OCI-LY1 (cell line): ENCODE measurements around the gene WDR13.

Experiments used
- H2AFZ ChIP-seq: fragments of 200-600 bp; sonication (generic), shearing (Covaris generic); 2 replicates; pipeline ENCODE4 v1.6.0; 2014; ENCODE audit warnings: antibody characterized with exemption, mild to moderate bottlenecking, low read length
- H3F3A ChIP-seq: fragments of 200-600 bp; sonication (generic), shearing (Covaris generic); 2 replicates; pipeline ENCODE4 v1.6.0; 2014; ENCODE audit warnings: mild to moderate bottlenecking, antibody characterized with exemption, low read length, moderate library complexity; ENCODE audit not compliant: insufficient read depth
- H3K27ac ChIP-seq: fragments of 200-600 bp; sonication (generic); 2 replicates; pipeline ENCODE4 v1.5.1; 2014; ENCODE audit warnings: low read length, mixed run types, mild to moderate bottlenecking, low read depth; ENCODE audit not compliant: poor library complexity, severe bottlenecking
- H3K27me3 ChIP-seq: fragments of 200-600 bp; sonication (generic); 2 replicates; pipeline ENCODE4 v1.6.0; 2014; ENCODE audit warnings: antibody characterized with exemption, mild to moderate bottlenecking, low read length, moderate library complexity; ENCODE audit not compliant: insufficient read depth
- H3K36me3 ChIP-seq: fragments of 200-600 bp; sonication (generic); 2 replicates; pipeline ENCODE4 v1.6.1; 2014; ENCODE audit warnings: mild to moderate bottlenecking, antibody characterized with exemption, low read length, moderate library complexity, mixed read lengths; ENCODE audit not compliant: insufficient read depth
- H3K4me1 ChIP-seq: fragments of 200-600 bp; sonication (generic); 2 replicates; pipeline ENCODE4 v1.5.1; 2014; ENCODE audit warnings: mild to moderate bottlenecking, low read length, moderate library complexity; ENCODE audit not compliant: insufficient read depth, severe bottlenecking
- H3K4me2 ChIP-seq: fragments of 200-600 bp; sonication (generic), shearing (Covaris generic); 2 replicates; pipeline ENCODE4 v1.6.1; 2014; ENCODE audit warnings: low read length
- H3K4me3 ChIP-seq: fragments of 200-600 bp; sonication (generic); 2 replicates; pipeline ENCODE4 v1.5.1; 2014; ENCODE audit warnings: low read length, low read depth, mild to moderate bottlenecking, mixed read lengths; ENCODE audit not compliant: poor library complexity, severe bottlenecking
- H3K79me2 ChIP-seq: fragments of 200-600 bp; shearing (Covaris generic); 2 replicates; pipeline ENCODE4 v1.6.1; 2016; ENCODE audit warnings: mixed run types, low read length, mixed read lengths; ENCODE audit not compliant: insufficient read depth
- H3K9ac ChIP-seq: fragments of 200-600 bp; sonication (generic), shearing (Covaris generic); 2 replicates; pipeline ENCODE4 v1.6.1; 2014; ENCODE audit warnings: mild to moderate bottlenecking, low read length, mixed read lengths
- H3K9me2 ChIP-seq: fragments of 200-600 bp; sonication (generic), shearing (Covaris generic); 2 replicates; pipeline ENCODE4 v1.6.1; 2014; ENCODE audit warnings: low read depth, mild to moderate bottlenecking, low read length, mixed read lengths
- H3K9me3 ChIP-seq: fragments of 200-600 bp; shearing (Covaris generic); 2 replicates; pipeline ENCODE4 v1.6.1; 2014; ENCODE audit warnings: low read length, mixed read lengths
- H4K20me1 ChIP-seq: fragments of 200-600 bp; sonication (generic), shearing (Covaris generic); 2 replicates; pipeline ENCODE4 v1.6.0; 2016; ENCODE audit warnings: mild to moderate bottlenecking, low read length; ENCODE audit not compliant: insufficient read depth
- EZH2 ChIP-seq: fragments of 200-600 bp; sonication (generic), shearing (Covaris generic); IDR thresholded peaks from 2 replicates; pipeline ENCODE4 v1.8.0; 2017; ENCODE audit warnings: borderline replicate concordance, mixed run types, mild to moderate bottlenecking, antibody characterized with exemption, low read length, moderate library complexity, mixed read lengths
- TF ChIP-seq, protein P1 (sequence below): fragments of 200-600 bp; sonication (generic), shearing (Covaris generic); IDR thresholded peaks from 2 replicates; pipeline ENCODE4 v1.5.1; 2017; ENCODE audit warnings: mild to moderate bottlenecking, antibody characterized with exemption, low read length, moderate library complexity, mixed read lengths

The WDR13 gene

GRCh38 chrX:48591255-48591791 is 6.0 kb upstream of the WDR13 start:
- no peak overlapping the region for H3K27ac ChIP-seq

DNA sequence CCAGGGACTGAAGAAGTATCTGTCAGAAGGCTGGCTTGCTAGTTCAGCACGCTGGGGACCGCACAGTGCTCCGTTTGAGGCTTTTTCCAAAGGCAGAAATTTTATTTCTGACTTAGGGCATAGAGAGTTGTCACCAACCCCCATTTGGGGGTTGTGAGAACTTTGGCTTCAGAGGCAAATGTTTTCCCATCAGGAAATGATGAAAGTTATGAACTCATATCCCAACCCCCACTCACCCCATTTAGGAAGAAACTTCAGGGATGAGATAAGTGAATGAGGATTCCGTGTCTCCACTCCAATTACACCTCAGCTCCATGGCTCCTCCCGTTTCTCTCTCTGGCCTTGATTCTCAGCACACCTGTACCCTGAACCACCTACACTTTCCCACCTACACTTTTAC is 4.3 kb upstream of the WDR13 start:
- H3K79me2 ChIP-seq, result no peaks in the 10 kb centered on the region
- no peaks in the 10 kb centered on the region for H3K36me3 ChIP-seq
- H3F3A ChIP-seq, result no peaks in the 10 kb centered on the region
- H3K4me2 ChIP-seq, result no peak overlapping the region
- no peak overlapping the region for H3K9ac ChIP-seq
- H3K4me3 ChIP-seq, result no peak overlapping the region
- no peaks in the 10 kb centered on the region for H3K27me3 ChIP-seq
- no peak overlapping the region for H3K27ac ChIP-seq
- H3K4me1 ChIP-seq, result no peaks in the 10 kb centered on the region
- TF ChIP-seq EZH2, result no peak
- TF ChIP-seq, protein P1, sequence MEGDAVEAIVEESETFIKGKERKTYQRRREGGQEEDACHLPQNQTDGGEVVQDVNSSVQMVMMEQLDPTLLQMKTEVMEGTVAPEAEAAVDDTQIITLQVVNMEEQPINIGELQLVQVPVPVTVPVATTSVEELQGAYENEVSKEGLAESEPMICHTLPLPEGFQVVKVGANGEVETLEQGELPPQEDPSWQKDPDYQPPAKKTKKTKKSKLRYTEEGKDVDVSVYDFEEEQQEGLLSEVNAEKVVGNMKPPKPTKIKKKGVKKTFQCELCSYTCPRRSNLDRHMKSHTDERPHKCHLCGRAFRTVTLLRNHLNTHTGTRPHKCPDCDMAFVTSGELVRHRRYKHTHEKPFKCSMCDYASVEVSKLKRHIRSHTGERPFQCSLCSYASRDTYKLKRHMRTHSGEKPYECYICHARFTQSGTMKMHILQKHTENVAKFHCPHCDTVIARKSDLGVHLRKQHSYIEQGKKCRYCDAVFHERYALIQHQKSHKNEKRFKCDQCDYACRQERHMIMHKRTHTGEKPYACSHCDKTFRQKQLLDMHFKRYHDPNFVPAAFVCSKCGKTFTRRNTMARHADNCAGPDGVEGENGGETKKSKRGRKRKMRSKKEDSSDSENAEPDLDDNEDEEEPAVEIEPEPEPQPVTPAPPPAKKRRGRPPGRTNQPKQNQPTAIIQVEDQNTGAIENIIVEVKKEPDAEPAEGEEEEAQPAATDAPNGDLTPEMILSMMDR, result no peak
- no peaks in the 10 kb centered on the region for H4K20me1 ChIP-seq
- no peaks in the 10 kb centered on the region for H3K9me3 ChIP-seq
- H2AFZ ChIP-seq, result no peak overlapping the region
- H3K9me2 ChIP-seq, result no peaks in the 10 kb centered on the region

More at GRCh38 chrX:48591255-48591791, 6.0 kb upstream of the WDR13 start:
- Histone ChIP-seq H3K79me2 (no peaks in the 10 kb centered on the region), H3K9ac (no peak overlapping the region), H3K4me1 (no peaks in the 10 kb centered on the region), H3K4me2 (no peak overlapping the region), H3K9me3 (no peaks in the 10 kb centered on the region), H3K4me3 (no peak overlapping the region), H3K9me2 (no peaks in the 10 kb centered on the region), H2AFZ (no peak overlapping the region), H3K36me3 (no peaks in the 10 kb centered on the region), H3K27me3 (no peaks in the 10 kb centered on the region), H3F3A (no peaks in the 10 kb centered on the region), H4K20me1 (no peaks in the 10 kb centered on the region)
- TF ChIP-seq, protein P1, result no peak
- TF ChIP-seq EZH2, result no peak

DNA sequence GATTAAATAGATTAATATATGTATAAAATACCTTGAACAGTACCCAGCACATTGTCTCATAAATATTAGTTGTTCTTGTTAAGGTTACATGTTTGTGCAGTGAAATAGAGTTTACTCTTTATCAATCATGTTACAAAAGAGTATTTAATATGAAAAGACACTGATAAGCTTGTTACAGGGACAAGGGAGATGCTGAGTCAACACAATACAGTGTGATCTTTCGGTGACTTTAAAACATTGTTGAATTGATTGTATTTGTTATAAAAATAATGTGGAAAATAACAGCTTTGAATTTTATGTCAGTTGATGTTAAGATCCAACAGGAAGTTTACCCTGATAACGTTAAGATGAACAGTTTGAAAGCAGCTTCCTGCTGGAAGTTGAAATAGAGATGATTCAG is 1.4 kb upstream of the WDR13 start:
- peaks cover 7% of the 10 kb centered on the region for H3K4me1 ChIP-seq
- H3K79me2 ChIP-seq, result no peaks in the 10 kb centered on the region
- H3K4me2 ChIP-seq, result no peak overlapping the region
- no peak overlapping the region for H3K9ac ChIP-seq
- no peak overlapping the region for H2AFZ ChIP-seq
- no peaks in the 10 kb centered on the region for H3F3A ChIP-seq
- H3K9me3 ChIP-seq, result no peaks in the 10 kb centered on the region
- no peaks in the 10 kb centered on the region for H3K9me2 ChIP-seq
- no peaks in the 10 kb centered on the region for H3K36me3 ChIP-seq
- no peaks in the 10 kb centered on the region for H4K20me1 ChIP-seq
- no peaks in the 10 kb centered on the region for H3K27me3 ChIP-seq
- H3K27ac ChIP-seq, result no peak overlapping the region
- TF ChIP-seq, protein P1, result no peak
- TF ChIP-seq EZH2, result no peak
- no peak overlapping the region for H3K4me3 ChIP-seq
